SK-N-SH treated with all-trans-retinoic acid at 6 μM for 48 hours (cell line): ENCODE data around the gene GJA9.
"Not testable (repeated sequence)": the region's sequence is repeated elsewhere in the genome, so short reads cannot be mapped to it uniquely, and the experiment has no call there.

Source experiments
- ATAC-seq: fragments of 200-7000 bp; cut with Tn5 transposase; 3 replicates; pipeline ENCODE4 v1.9.1; 2020; ENCODE audit warnings: mild to moderate bottlenecking, moderate library complexity
- ARNTL ChIP-seq: fragments of 450-650 bp; formaldehyde crosslinking; IDR thresholded peaks from 2 replicates; pipeline ENCODE4 v1.5.0; 2020; ENCODE audit warnings: low read depth, mild to moderate bottlenecking, moderate library complexity, borderline replicate concordance
- ESRRG ChIP-seq: fragments of 250-450 bp; sonication (Bioruptor Pico); IDR thresholded peaks from 2 replicates; pipeline ENCODE4 v1.6.1; 2021; ENCODE audit warnings: mild to moderate bottlenecking
- GLIS3 ChIP-seq: fragments of 250-450 bp; sonication (Bioruptor Pico); IDR thresholded peaks from 2 replicates; pipeline ENCODE4 v1.5.0; 2020; ENCODE audit warnings: mild to moderate bottlenecking, moderate library complexity
- ISL1 ChIP-seq: fragments of 250-450 bp; sonication (Bioruptor Pico); IDR thresholded peaks from 2 replicates; pipeline ENCODE4 v2.1.2; 2022; ENCODE audit warnings: mild to moderate bottlenecking, moderate library complexity
- OSR1 ChIP-seq: fragments of 250-450 bp; sonication (Bioruptor Pico); IDR thresholded peaks from 2 replicates; pipeline ENCODE4 v1.8.0; 2022; ENCODE audit warnings: moderate library complexity, mild to moderate bottlenecking, inconsistent platforms
- RARB ChIP-seq: fragments of 250-450 bp; sonication (Bioruptor Pico); IDR thresholded peaks from 2 replicates; pipeline ENCODE4 v1.8.0; 2021; ENCODE audit warnings: mild to moderate bottlenecking, moderate library complexity
- SNAI2 ChIP-seq: fragments of 250-450 bp; sonication (Bioruptor Pico); IDR thresholded peaks from 2 replicates; pipeline ENCODE4 v1.5.0; 2020; ENCODE audit warnings: mild to moderate bottlenecking, moderate library complexity
- TOX ChIP-seq: fragments of 250-450 bp; sonication (Bioruptor Pico); IDR thresholded peaks from 2 replicates; pipeline ENCODE4 v1.8.0; 2021; ENCODE audit warnings: mild to moderate bottlenecking, moderate library complexity, borderline replicate concordance
- ZC3H10 ChIP-seq: fragments of 250-450 bp; sonication (Bioruptor Pico); IDR thresholded peaks from 2 replicates; pipeline ENCODE4 v1.5.1; 2021; ENCODE audit warnings: mild to moderate bottlenecking, moderate library complexity
- ZFP3 ChIP-seq: fragments of 250-450 bp; sonication (Bioruptor Pico); IDR thresholded peaks from 2 replicates; pipeline ENCODE4 v1.5.0; 2020; ENCODE audit warnings: mild to moderate bottlenecking, moderate library complexity
- ZFP30 ChIP-seq: fragments of 450-650 bp; formaldehyde crosslinking; IDR thresholded peaks from 2 replicates; pipeline ENCODE4 v1.5.0; 2022; ENCODE audit warnings: mild to moderate bottlenecking, moderate library complexity
- ZNF565 ChIP-seq: fragments of 450-650 bp; formaldehyde crosslinking; conservative IDR thresholded peaks from 2 replicates; pipeline ENCODE4 v1.5.0; 2020; ENCODE audit warnings: low read depth, mild to moderate bottlenecking, moderate library complexity
- ZNF70 ChIP-seq: fragments of 450-650 bp; formaldehyde crosslinking; IDR thresholded peaks from 2 replicates; pipeline ENCODE4 v1.5.0; 2020; ENCODE audit warnings: mild to moderate bottlenecking, moderate library complexity
- ZNF8 ChIP-seq: fragments of 450-650 bp; formaldehyde crosslinking; IDR thresholded peaks from 2 replicates; pipeline ENCODE4 v1.5.0; 2020; ENCODE audit warnings: mild to moderate bottlenecking, moderate library complexity
- TF ChIP-seq, protein P1 (sequence below): fragments of 250-450 bp; sonication (Bioruptor Pico); IDR thresholded peaks from 2 replicates; pipeline ENCODE4 v1.5.1; 2021; ENCODE audit warnings: mild to moderate bottlenecking, moderate library complexity
- TF ChIP-seq, protein P2 (sequence below): fragments of 250-450 bp; sonication (Bioruptor Pico); IDR thresholded peaks from 2 replicates; pipeline ENCODE4 v1.5.1; 2020; ENCODE audit warnings: low read depth, mild to moderate bottlenecking, moderate library complexity
- TF ChIP-seq, protein P3 (sequence below): fragments of 250-450 bp; sonication (Bioruptor Pico); IDR thresholded peaks from 2 replicates; pipeline ENCODE4 v1.8.0; 2020; ENCODE audit warnings: mild to moderate bottlenecking, moderate library complexity, borderline replicate concordance
- TF ChIP-seq, protein P4 (sequence below): fragments of 250-450 bp; sonication (Bioruptor Pico); IDR thresholded peaks from 2 replicates; pipeline ENCODE4 v1.8.0; 2021; ENCODE audit warnings: low read depth, mild to moderate bottlenecking, moderate library complexity, borderline replicate concordance
- TF ChIP-seq, protein P5 (sequence below): fragments of 250-450 bp; sonication (Bioruptor Pico); IDR thresholded peaks from 2 replicates; pipeline ENCODE4 v1.5.0; 2020; ENCODE audit warnings: mild to moderate bottlenecking, moderate library complexity

Gene GJA9

DNA sequence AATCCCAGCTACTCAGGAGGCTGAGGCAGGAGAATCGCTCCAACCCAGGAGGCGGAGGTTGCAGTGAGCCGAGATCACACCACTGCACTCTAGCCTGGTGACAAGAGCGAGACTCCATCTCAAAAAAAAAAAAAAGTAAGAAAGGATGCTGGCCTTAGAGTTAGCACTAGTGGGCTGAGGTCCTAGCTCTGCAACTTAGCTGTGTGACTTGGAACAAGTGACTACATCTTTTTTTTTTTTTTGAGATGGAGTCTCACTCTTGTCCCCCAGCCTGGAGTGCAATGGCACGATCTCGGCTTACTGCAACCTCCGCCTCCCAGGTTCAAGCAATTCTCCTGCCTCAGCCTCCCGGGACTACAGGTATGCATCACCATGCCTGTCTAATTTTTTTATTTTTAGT, 33.5 kb upstream of the GJA9 start:
- ATAC-seq = not testable (repeated sequence)

DNA sequence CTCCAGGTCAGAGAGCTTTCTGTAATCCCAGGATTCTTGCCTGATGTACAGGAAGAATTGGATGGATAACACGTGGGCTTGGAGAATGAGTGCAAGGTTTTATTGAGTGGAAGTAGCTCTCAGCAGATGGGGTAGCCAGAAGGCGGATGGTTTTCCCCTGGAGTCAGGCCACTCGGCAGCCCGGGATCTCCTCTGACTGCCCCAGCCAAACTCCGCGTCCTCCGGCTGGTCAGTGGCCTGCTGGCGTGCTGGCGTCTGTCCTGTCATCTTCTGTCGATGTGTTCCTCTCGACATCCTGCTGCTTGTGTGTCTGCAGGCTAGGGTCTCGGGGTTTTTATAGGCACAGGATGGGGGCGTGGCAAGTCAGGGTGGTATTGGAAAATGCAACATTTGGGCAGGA, 27.4 kb upstream of the GJA9 start:
- TF ChIP-seq TOX (CRISPR knock-in tag) = no peak
- TF ChIP-seq ZNF70 (CRISPR knock-in tag) = no peak
- TF ChIP-seq ZC3H10 (CRISPR knock-in tag) = no peak
- no peak for TF ChIP-seq OSR1 (CRISPR knock-in tag)
- TF ChIP-seq, protein P1, sequence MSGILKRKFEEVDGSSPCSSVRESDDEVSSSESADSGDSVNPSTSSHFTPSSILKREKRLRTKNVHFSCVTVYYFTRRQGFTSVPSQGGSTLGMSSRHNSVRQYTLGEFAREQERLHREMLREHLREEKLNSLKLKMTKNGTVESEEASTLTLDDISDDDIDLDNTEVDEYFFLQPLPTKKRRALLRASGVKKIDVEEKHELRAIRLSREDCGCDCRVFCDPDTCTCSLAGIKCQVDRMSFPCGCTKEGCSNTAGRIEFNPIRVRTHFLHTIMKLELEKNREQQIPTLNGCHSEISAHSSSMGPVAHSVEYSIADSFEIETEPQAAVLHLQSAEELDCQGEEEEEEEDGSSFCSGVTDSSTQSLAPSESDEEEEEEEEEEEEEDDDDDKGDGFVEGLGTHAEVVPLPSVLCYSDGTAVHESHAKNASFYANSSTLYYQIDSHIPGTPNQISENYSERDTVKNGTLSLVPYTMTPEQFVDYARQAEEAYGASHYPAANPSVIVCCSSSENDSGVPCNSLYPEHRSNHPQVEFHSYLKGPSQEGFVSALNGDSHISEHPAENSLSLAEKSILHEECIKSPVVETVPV (CRISPR knock-in tag) = no peak
- ATAC-seq = no peak

- no peak for TF ChIP-seq ZFP30
- no peak for TF ChIP-seq ESRRG (CRISPR knock-in tag)
- no peak for TF ChIP-seq ISL1 (CRISPR knock-in tag)
- TF ChIP-seq, protein P2, sequence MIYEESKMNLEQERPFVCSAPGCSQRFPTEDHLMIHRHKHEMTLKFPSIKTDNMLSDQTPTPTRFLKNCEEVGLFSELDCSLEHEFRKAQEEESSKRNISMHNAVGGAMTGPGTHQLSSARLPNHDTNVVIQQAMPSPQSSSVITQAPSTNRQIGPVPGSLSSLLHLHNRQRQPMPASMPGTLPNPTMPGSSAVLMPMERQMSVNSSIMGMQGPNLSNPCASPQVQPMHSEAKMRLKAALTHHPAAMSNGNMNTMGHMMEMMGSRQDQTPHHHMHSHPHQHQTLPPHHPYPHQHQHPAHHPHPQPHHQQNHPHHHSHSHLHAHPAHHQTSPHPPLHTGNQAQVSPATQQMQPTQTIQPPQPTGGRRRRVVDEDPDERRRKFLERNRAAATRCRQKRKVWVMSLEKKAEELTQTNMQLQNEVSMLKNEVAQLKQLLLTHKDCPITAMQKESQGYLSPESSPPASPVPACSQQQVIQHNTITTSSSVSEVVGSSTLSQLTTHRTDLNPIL (CRISPR knock-in tag) = no peak
- TF ChIP-seq ZFP3 (CRISPR knock-in tag) = no peak
- TF ChIP-seq GLIS3 (CRISPR knock-in tag) = no peak
- TF ChIP-seq, all 23 proteins: peak for 0
- no peak for ATAC-seq
These were observed 24.6 kb upstream of the GJA9 start for GRCh38 chr1:38905985-38906384.

DNA sequence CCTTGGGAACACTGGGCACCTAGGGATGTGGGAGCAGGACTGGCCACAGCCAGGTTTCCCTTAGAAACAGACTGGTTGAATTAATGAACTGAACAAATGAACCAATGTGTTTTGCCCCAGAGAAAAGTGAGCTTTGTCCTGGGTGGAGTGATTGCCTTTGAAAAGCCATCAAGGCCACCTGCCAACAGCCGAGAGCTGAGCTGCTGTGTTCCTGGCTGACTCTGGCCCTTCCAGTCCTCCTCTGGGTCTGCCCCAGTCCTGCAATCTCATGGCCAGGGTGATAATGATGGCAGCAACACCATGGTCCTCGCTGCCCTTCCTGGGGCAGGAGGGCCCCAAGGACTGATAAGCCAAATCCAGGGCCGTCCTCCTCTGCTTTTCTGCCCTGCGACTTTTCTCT, 18.2 kb upstream of the GJA9 start:
- no peak for ATAC-seq
- TF ChIP-seq ZFP30 (no peak), TOX (CRISPR knock-in tag) (no peak), OSR1 (CRISPR knock-in tag) (no peak), ZNF8 (CRISPR knock-in tag) (no peak), RARB (no peak)
- TF ChIP-seq, protein P2 (CRISPR knock-in tag) = no peak
- TF ChIP-seq, all 23 proteins: peak for 0

GRCh38 chr1:38898653-38899230, 17.4 kb upstream of the GJA9 start:
- TF ChIP-seq TOX (CRISPR knock-in tag) = no peak
- no peak for TF ChIP-seq ZC3H10 (CRISPR knock-in tag)
- no peak for TF ChIP-seq ARNTL (CRISPR knock-in tag)
- TF ChIP-seq, protein P3, sequence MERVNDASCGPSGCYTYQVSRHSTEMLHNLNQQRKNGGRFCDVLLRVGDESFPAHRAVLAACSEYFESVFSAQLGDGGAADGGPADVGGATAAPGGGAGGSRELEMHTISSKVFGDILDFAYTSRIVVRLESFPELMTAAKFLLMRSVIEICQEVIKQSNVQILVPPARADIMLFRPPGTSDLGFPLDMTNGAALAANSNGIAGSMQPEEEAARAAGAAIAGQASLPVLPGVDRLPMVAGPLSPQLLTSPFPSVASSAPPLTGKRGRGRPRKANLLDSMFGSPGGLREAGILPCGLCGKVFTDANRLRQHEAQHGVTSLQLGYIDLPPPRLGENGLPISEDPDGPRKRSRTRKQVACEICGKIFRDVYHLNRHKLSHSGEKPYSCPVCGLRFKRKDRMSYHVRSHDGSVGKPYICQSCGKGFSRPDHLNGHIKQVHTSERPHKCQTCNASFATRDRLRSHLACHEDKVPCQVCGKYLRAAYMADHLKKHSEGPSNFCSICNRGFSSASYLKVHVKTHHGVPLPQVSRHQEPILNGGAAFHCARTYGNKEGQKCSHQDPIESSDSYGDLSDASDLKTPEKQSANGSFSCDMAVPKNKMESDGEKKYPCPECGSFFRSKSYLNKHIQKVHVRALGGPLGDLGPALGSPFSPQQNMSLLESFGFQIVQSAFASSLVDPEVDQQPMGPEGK = no peak
- TF ChIP-seq, protein P1 (CRISPR knock-in tag) = no peak
- no peak for TF ChIP-seq GLIS3 (CRISPR knock-in tag)
- TF ChIP-seq, protein P4, sequence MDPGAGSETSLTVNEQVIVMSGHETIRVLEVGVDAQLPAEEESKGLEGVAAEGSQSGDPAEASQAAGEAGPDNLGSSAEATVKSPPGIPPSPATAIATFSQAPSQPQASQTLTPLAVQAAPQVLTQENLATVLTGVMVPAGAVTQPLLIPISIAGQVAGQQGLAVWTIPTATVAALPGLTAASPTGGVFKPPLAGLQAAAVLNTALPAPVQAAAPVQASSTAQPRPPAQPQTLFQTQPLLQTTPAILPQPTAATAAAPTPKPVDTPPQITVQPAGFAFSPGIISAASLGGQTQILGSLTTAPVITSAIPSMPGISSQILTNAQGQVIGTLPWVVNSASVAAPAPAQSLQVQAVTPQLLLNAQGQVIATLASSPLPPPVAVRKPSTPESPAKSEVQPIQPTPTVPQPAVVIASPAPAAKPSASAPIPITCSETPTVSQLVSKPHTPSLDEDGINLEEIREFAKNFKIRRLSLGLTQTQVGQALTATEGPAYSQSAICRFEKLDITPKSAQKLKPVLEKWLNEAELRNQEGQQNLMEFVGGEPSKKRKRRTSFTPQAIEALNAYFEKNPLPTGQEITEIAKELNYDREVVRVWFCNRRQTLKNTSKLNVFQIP (CRISPR knock-in tag) = no peak
- TF ChIP-seq ESRRG (CRISPR knock-in tag) = no peak
- TF ChIP-seq SNAI2 (CRISPR knock-in tag) = no peak
- TF ChIP-seq ZNF565 = no peak
- TF ChIP-seq, protein P5, sequence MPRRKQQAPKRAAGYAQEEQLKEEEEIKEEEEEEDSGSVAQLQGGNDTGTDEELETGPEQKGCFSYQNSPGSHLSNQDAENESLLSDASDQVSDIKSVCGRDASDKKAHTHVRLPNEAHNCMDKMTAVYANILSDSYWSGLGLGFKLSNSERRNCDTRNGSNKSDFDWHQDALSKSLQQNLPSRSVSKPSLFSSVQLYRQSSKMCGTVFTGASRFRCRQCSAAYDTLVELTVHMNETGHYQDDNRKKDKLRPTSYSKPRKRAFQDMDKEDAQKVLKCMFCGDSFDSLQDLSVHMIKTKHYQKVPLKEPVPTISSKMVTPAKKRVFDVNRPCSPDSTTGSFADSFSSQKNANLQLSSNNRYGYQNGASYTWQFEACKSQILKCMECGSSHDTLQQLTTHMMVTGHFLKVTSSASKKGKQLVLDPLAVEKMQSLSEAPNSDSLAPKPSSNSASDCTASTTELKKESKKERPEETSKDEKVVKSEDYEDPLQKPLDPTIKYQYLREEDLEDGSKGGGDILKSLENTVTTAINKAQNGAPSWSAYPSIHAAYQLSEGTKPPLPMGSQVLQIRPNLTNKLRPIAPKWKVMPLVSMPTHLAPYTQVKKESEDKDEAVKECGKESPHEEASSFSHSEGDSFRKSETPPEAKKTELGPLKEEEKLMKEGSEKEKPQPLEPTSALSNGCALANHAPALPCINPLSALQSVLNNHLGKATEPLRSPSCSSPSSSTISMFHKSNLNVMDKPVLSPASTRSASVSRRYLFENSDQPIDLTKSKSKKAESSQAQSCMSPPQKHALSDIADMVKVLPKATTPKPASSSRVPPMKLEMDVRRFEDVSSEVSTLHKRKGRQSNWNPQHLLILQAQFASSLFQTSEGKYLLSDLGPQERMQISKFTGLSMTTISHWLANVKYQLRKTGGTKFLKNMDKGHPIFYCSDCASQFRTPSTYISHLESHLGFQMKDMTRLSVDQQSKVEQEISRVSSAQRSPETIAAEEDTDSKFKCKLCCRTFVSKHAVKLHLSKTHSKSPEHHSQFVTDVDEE (CRISPR knock-in tag) = no peak
- TF ChIP-seq, protein P2 (CRISPR knock-in tag) = no peak
- no peak for TF ChIP-seq ISL1 (CRISPR knock-in tag)
- TF ChIP-seq, all 23 proteins: peak for 0
- no peak for ATAC-seq
